Measurements from ENCODE around the gene TMEM52.

TMEM52 gene

DNA sequence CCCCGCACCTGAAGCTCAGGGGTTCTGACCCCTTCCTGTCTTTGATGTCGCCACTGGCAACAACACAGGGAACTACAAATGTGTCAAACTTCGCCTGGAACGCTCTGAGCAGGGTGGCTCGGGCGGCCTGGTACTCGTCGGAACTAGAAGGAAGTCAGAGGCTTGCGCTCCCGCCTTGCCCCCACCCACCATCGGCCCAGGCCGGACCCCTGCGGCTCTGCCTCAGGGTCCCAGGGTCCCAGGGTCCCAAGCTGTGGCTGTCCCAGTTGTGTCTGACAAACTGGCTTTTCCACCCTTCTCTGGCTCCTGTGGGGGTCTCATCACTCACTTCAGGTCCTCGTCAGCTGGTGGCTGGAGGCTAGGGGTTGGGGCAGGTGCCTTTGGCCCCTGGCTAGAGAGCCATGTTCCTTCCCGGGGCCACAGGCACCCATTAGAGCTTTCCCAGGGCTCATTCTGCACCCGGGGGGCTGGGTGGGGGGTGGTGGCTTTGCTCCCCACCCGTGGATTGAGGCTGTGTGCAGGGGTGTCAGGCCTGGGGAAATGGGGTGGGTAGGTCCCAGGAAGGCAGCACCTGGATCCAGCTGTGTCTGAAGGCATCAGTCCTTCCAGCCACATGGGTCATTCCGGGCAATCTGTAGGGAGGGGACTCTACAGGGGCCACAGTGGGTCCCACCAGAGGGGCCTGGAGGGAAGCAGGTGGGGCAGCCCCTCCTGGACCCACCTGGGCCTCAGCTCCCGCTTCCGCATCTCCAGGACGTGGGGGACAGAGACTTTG is 8.0 kb upstream of the TMEM52 start:
- no peak for DNase-seq (ENCODE audit: extremely low spot score)
- ChIA-PET CTCF (no interaction called here), POLR2A (no interaction called here)
- TF ChIP-seq TARDBP (IDR thresholded peaks at IDR 0.05) = no peak
- TF ChIP-seq LEF1 (IDR thresholded peaks at IDR 0.05; ENCODE audit: borderline replicate concordance) = no peak
- no peak for TF ChIP-seq SUZ12 (IDR thresholded peaks at IDR 0.05)
- TF ChIP-seq, protein P1, sequence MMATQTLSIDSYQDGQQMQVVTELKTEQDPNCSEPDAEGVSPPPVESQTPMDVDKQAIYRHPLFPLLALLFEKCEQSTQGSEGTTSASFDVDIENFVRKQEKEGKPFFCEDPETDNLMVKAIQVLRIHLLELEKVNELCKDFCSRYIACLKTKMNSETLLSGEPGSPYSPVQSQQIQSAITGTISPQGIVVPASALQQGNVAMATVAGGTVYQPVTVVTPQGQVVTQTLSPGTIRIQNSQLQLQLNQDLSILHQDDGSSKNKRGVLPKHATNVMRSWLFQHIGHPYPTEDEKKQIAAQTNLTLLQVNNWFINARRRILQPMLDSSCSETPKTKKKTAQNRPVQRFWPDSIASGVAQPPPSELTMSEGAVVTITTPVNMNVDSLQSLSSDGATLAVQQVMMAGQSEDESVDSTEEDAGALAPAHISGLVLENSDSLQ (IDR thresholded peaks at IDR 0.05) = no peak
- TF ChIP-seq L3MBTL2 (conservative IDR thresholded peaks at IDR 0.05) = no peak
- no peak for TF ChIP-seq FOXK2 (IDR thresholded peaks at IDR 0.05)
- TF ChIP-seq ZNF384 (IDR thresholded peaks at IDR 0.05) = no peak
- no peak for TF ChIP-seq ELF4 (IDR thresholded peaks at IDR 0.05)
- TF ChIP-seq HDGF (IDR thresholded peaks at IDR 0.05; ENCODE audit: borderline replicate concordance) = no peak

GRCh38 chr1:1926346-1926811 is 7.3 kb upstream of the TMEM52 start:
- ChIA-PET CTCF (no interaction called here), POLR2A (no interaction called here)
- DNase-seq (ENCODE audit: extremely low spot score) = no peak
- TF ChIP-seq ELF4 (IDR thresholded peaks at IDR 0.05) (no peak), HDGF (IDR thresholded peaks at IDR 0.05; ENCODE audit: borderline replicate concordance) (no peak), CTBP1 (IDR thresholded peaks at IDR 0.05; ENCODE audit: borderline replicate concordance) (no peak), ZNF384 (IDR thresholded peaks at IDR 0.05) (no peak), NFRKB (IDR thresholded peaks at IDR 0.05) (no peak), L3MBTL2 (conservative IDR thresholded peaks at IDR 0.05) (no peak), FOXK2 (IDR thresholded peaks at IDR 0.05) (no peak), SUZ12 (IDR thresholded peaks at IDR 0.05) (no peak), TARDBP (IDR thresholded peaks at IDR 0.05) (no peak), ARNT (IDR thresholded peaks at IDR 0.05) (no peak), SP1 (IDR thresholded peaks at IDR 0.05) (no peak)
- TF ChIP-seq, protein P1 (IDR thresholded peaks at IDR 0.05) = no peak

GRCh38 chr1:1925437-1926345 is 6.6 kb upstream of the TMEM52 start:
- TF ChIP-seq ARNT (IDR thresholded peaks at IDR 0.05) (no peak), ELF4 (IDR thresholded peaks at IDR 0.05) (no peak), ZNF384 (IDR thresholded peaks at IDR 0.05) (no peak), SUZ12 (IDR thresholded peaks at IDR 0.05) (no peak), FOXA1 (IDR thresholded peaks at IDR 0.05) (no peak), BHLHE40 (IDR thresholded peaks at IDR 0.05; ENCODE audit: borderline replicate concordance) (no peak), NFRKB (IDR thresholded peaks at IDR 0.05) (no peak)
- TF ChIP-seq, protein P1 (IDR thresholded peaks at IDR 0.05) = no peak
- ChIA-PET CTCF (no interaction called here), POLR2A (no interaction called here)
- DNase-seq (ENCODE audit: extremely low spot score) = no peak

DNA sequence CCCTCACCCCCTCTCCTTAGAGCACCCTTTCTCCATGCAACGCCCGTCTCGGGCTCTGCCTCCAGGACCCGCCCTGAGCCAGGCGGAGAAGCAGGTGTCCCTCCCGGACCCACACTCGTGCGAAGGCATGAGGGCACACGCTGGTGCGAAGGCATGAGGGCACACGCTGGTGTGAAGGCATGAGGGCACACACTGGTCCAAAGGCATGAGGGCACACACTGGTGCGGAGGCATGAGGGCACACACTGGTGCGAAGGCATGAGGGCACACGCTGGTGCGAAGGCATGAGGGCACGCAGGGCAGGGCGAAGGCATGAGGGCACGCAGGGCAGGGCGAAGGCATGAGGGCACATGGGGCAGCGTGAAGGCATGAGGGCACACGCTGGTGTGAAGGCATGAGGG is 5.8 kb upstream of the TMEM52 start:
- no peak for DNase-seq (ENCODE audit: extremely low spot score)
- TF ChIP-seq ARNT (IDR thresholded peaks at IDR 0.05) = no peak
- TF ChIP-seq, protein P1 (IDR thresholded peaks at IDR 0.05) = no peak
- TF ChIP-seq CTBP1 (IDR thresholded peaks at IDR 0.05; ENCODE audit: borderline replicate concordance) = no peak
- TF ChIP-seq ZNF384 (IDR thresholded peaks at IDR 0.05) = no peak
- TF ChIP-seq FOXM1 (IDR thresholded peaks at IDR 0.05; ENCODE audit: borderline replicate concordance) = no peak
- TF ChIP-seq TARDBP (IDR thresholded peaks at IDR 0.05) = no peak
- no peak for TF ChIP-seq LEF1 (IDR thresholded peaks at IDR 0.05; ENCODE audit: borderline replicate concordance)
- TF ChIP-seq HDGF (IDR thresholded peaks at IDR 0.05; ENCODE audit: borderline replicate concordance) = no peak
- TF ChIP-seq NFRKB (IDR thresholded peaks at IDR 0.05) = no peak
- no peak for TF ChIP-seq L3MBTL2 (conservative IDR thresholded peaks at IDR 0.05)
- TF ChIP-seq SP1 (IDR thresholded peaks at IDR 0.05) = no peak
- no peak for TF ChIP-seq SUZ12 (IDR thresholded peaks at IDR 0.05)
- CTCF ChIA-PET = no interaction called here
- POLR2A ChIA-PET = interaction anchor here (1.9 kb wide), 1 partner anchor 16 kb away, joined by 8 read pairs; no protein-coding TSS in a partner anchor

- ChIA-PET POLR2A (interaction anchor here (1.9 kb wide), 1 partner anchor 15 kb away, joined by 8 read pairs; no protein-coding TSS in a partner anchor), CTCF (no interaction called here)
- no peak for TF ChIP-seq FOXA1 (IDR thresholded peaks at IDR 0.05)
- TF ChIP-seq HDGF (IDR thresholded peaks at IDR 0.05; ENCODE audit: borderline replicate concordance) = no peak
- TF ChIP-seq LEF1 (IDR thresholded peaks at IDR 0.05; ENCODE audit: borderline replicate concordance) = no peak
- TF ChIP-seq ARNT (IDR thresholded peaks at IDR 0.05) = no peak
- TF ChIP-seq FOXM1 (IDR thresholded peaks at IDR 0.05; ENCODE audit: borderline replicate concordance) = no peak
- no peak for DNase-seq (ENCODE audit: extremely low spot score)
These were observed 5.3 kb upstream of the TMEM52 start for GRCh38 chr1:1924386-1924785.

All from HEK293T (cell line).